GM19043 (cell line): ENCODE measurements around the gene UQCRC1.

Source experiments
- ATAC-seq: cut with Tn5 transposase; IDR thresholded peaks from one replicate; pipeline ENCODE4 v1.9.1; 2021; ENCODE audit warnings: low read depth; ENCODE audit not compliant: unreplicated experiment

UQCRC1 gene

GRCh38 chr3:48599509-48600285 lies 9.7 kb downstream of the UQCRC1 start:
- ATAC-seq = no peak

- ATAC-seq = no peak
Measured at GRCh38 chr3:48599077-48599501, 10.4 kb downstream of the UQCRC1 start.

- no peak for ATAC-seq
Measured at GRCh38 chr3:48598323-48599076, 10.9 kb downstream of the UQCRC1 start.

GRCh38 chr3:48597408-48597800 lies 12.0 kb downstream of the UQCRC1 start:
- ATAC-seq = no peak

GRCh38 chr3:48596676-48597407 lies 12.6 kb downstream of the UQCRC1 start:
- no peak for ATAC-seq

- no peak for ATAC-seq
Measured at GRCh38 chr3:48596157-48596556, 13.3 kb downstream of the UQCRC1 start.

- ATAC-seq = no peak
Measured at GRCh38 chr3:48595526-48596121, 13.8 kb downstream of the UQCRC1 start.

- ATAC-seq = no peak
Measured at GRCh38 chr3:48595075-48595525, 14.3 kb downstream of the UQCRC1 start, which contains the start of gene COL7A1. Gene COL7A1 (minus strand): TSS chr3:48595329. CDS start chr3:48595159, 170 bp downstream.

- ATAC-seq = no peak
Measured at GRCh38 chr3:48594417-48595049, 14.9 kb downstream of the UQCRC1 start.

GRCh38 chr3:48593337-48593736 lies 16.1 kb downstream of the UQCRC1 start:
- ATAC-seq = no peak

GRCh38 chr3:48592519-48593087 lies 16.8 kb downstream of the UQCRC1 start:
- ATAC-seq = no peak

GRCh38 chr3:48591886-48592518 lies 17.4 kb downstream of the UQCRC1 start:
- ATAC-seq = no peak

GRCh38 chr3:48591436-48591835 lies 18.0 kb downstream of the UQCRC1 start:
- no peak for ATAC-seq

GRCh38 chr3:48588230-48588629 lies 21.2 kb downstream of the UQCRC1 start:
- no peak for ATAC-seq

GRCh38 chr3:48587686-48588085 lies 21.8 kb downstream of the UQCRC1 start:
- no peak for ATAC-seq

GRCh38 chr3:48585411-48585810 lies 24.0 kb downstream of the UQCRC1 start:
- no peak for ATAC-seq

- no peak for ATAC-seq
Measured at GRCh38 chr3:48584836-48585235, 24.6 kb downstream of the UQCRC1 start.

- no peak for ATAC-seq
Measured at GRCh38 chr3:48581621-48582481, 27.6 kb downstream of the UQCRC1 start.
